ENCODE measurements around the gene CLCN4. TPM values are rescaled to one million over a fixed set of nuclear protein-coding genes. Genes with fewer than 3 reads are reported as not detected.

The CLCN4 gene
- total RNA-seq, 1 experiment from 2014 or later, result 6.9 TPM

GRCh38 chrX:10176121-10177003, 19.6 kb downstream of the CLCN4 start:
- Histone ChIP-seq H4K20me1 (ENCODE audit: control insufficient read depth, insufficient read depth, insufficient read length) (no peaks in the 10 kb centered on the region), H3K27me3 (ENCODE audit: insufficient read depth, low read length) (no peaks in the 10 kb centered on the region), H4K5ac (ENCODE audit: insufficient read length, low read depth, low read length) (no peak overlapping the region), H3K18ac (ENCODE audit: insufficient read length, low read depth, low read length) (no peak overlapping the region), H3K56ac (ENCODE audit: insufficient read length, low read depth, low read length) (no peak overlapping the region), H3K79me1 (ENCODE audit: insufficient read depth, low read depth, low read length, poor library complexity, severe bottlenecking) (no peaks in the 10 kb centered on the region), H3K4ac (ENCODE audit: low read depth, low read length) (no peak overlapping the region), H3K23ac (ENCODE audit: insufficient read length, low read depth, low read length) (no peak overlapping the region), H3K9me3 (ENCODE audit: control insufficient read depth, low read depth, low read length) (peaks cover 2% of the 10 kb centered on the region), H2BK5ac (ENCODE audit: insufficient read length, low read length) (no peak overlapping the region), H2AK5ac (ENCODE audit: insufficient read length, low read length) (no peak overlapping the region), H3K4me2 (ENCODE audit: insufficient read depth, insufficient read length, low read length) (no peak overlapping the region), H3T11ph (ENCODE audit: low read length) (no peak overlapping the region), H2BK120ac (ENCODE audit: low read depth, low read length, poor library complexity, severe bottlenecking) (no peak overlapping the region), H3K23me2 (ENCODE audit: insufficient read length, low read depth, low read length, poor library complexity, severe bottlenecking) (no peaks in the 10 kb centered on the region), H3K27ac (ENCODE audit: insufficient read length, low read depth, low read length) (no peak overlapping the region), H2AFZ (ENCODE audit: low read length) (no peak overlapping the region), H2BK15ac (ENCODE audit: low read depth, low read length) (no peak overlapping the region), H2BK20ac (ENCODE audit: low read depth, low read length, poor library complexity, severe bottlenecking) (no peak overlapping the region), H3K9ac (ENCODE audit: extremely low read depth, insufficient read length, low read length) (no peak overlapping the region), H4K8ac (replicated peaks; ENCODE audit: insufficient read length, low read depth, low read length) (no peak overlapping the region), H2BK12ac (ENCODE audit: insufficient read length, low read depth, low read length) (no peak overlapping the region), H3K4me1 (ENCODE audit: insufficient read depth, low read length) (no peaks in the 10 kb centered on the region), H3K14ac (ENCODE audit: insufficient read depth, low read length) (no peak overlapping the region), H3K79me2 (ENCODE audit: insufficient read depth, low read length) (no peaks in the 10 kb centered on the region), H4K91ac (ENCODE audit: insufficient read length, low read depth, low read length) (no peak overlapping the region)
- Mint-ChIP-seq H3K27ac (peak overlapping the region in 1 of 3 experiments; percentile 75; a peak in 1 of 7 replicates), H3K4me1 (peaks cover 20 to 34% of the 10 kb centered on the region in 2 experiments), H3K36me3 (ENCODE audit: insufficient read depth in 1 of 3, low read depth in 3 of 3) (peaks cover 0 to 16% (median 11%) of the 10 kb centered on the region in 3 experiments; a peak in 3 of 7 replicates), H3K27me3 (ENCODE audit: low read depth) (peaks cover 2% of the 10 kb centered on the region; the same call in 1 of the 2 replicates), H3K4me3 (no peak overlapping the region), H3K9me3 (peaks cover 50 to 60% of the 10 kb centered on the region in 2 experiments)
- no peak for TF ChIP-seq CTCF (conservative IDR thresholded peaks at IDR 0.05)
- no peak for DNase-seq
- no CpG with 5 or more reads among the region's 16 CpGs for WGBS (ENCODE audit: extremely low coverage, insufficient read length, low lambda C conversion rate)
